OCI-LY7 (cell line): ENCODE data around the gene TMEM86B. TPM values are rescaled to one million over a fixed set of nuclear protein-coding genes. Genes with fewer than 3 reads are reported as not detected.

ENCODE experiments used
- BruUV-seq: library from RNA; stranded (reverse); fragments of 400-500 nt; replicated peaks from 2 replicates; lab custom pipeline; 2021; lab: Mats Ljungman, UMichigan
- CTCF ChIA-PET: fragments of 300-600 bp; sonication (Branson Sonifier 250); formaldehyde crosslinking; loops from one replicate; lab custom pipeline; 2022; ENCODE audit warnings: antibody characterized with exemption; ENCODE audit not compliant: unreplicated experiment; lab: Charles Lee
- POLR2A ChIA-PET: fragments of 300-600 bp; sonication (Branson Sonifier 250); formaldehyde crosslinking; loops from one replicate; lab custom pipeline; 2022; ENCODE audit warnings: antibody characterized with exemption; lab: Charles Lee
- DNase-seq: peaks from one replicate; pipeline ENCODE4 v3.0.0-alpha.2; 2015; ENCODE audit warnings: low spot score
- H2AFZ ChIP-seq: fragments of 200-600 bp; sonication (generic), shearing (Covaris generic); 2 replicates; pipeline ENCODE4 v1.6.1; 2014; ENCODE audit warnings: mild to moderate bottlenecking, antibody characterized with exemption, low read length, moderate library complexity
- H3K27ac ChIP-seq: fragments of 200-600 bp; sonication (generic); 2 replicates; pipeline ENCODE4 v1.5.1; 2014; ENCODE audit warnings: mixed run types, low read depth, mild to moderate bottlenecking, moderate library complexity, low read length, inconsistent platforms; ENCODE audit not compliant: poor library complexity, severe bottlenecking
- H3K36me3 ChIP-seq: fragments of 200-600 bp; sonication (generic); 2 replicates; pipeline ENCODE4 v1.6.1; 2014; ENCODE audit warnings: mild to moderate bottlenecking, antibody characterized with exemption, low read length, moderate library complexity, mixed read lengths; ENCODE audit not compliant: insufficient read depth
- H3K4me1 ChIP-seq: fragments of 200-600 bp; sonication (generic); 2 replicates; pipeline ENCODE4 v1.5.1; 2014; ENCODE audit warnings: mild to moderate bottlenecking, low read length; ENCODE audit not compliant: insufficient read depth, poor library complexity, severe bottlenecking
- H3K4me2 ChIP-seq: fragments of 200-600 bp; sonication (generic); 2 replicates; pipeline ENCODE4 v1.6.1; 2014; ENCODE audit warnings: mild to moderate bottlenecking, low read length
- H3K4me3 ChIP-seq: fragments of 200-600 bp; sonication (generic); 2 replicates; pipeline ENCODE4 v1.5.1; 2014; ENCODE audit warnings: mild to moderate bottlenecking, low read depth, low read length; ENCODE audit not compliant: poor library complexity, severe bottlenecking
- H3K79me2 ChIP-seq: fragments of 200-600 bp; sonication (generic); 2 replicates; pipeline ENCODE4 v1.6.1; 2016; ENCODE audit warnings: low read depth, mild to moderate bottlenecking, low read length, moderate library complexity, mixed read lengths; ENCODE audit not compliant: insufficient read depth
- H3K9me2 ChIP-seq: fragments of 200-600 bp; sonication (generic); 2 replicates; pipeline ENCODE4 v1.6.1; 2016; ENCODE audit warnings: mild to moderate bottlenecking, low read length, mixed read lengths; ENCODE audit not compliant: insufficient read depth
- H3K9me3 ChIP-seq: fragments of 200-600 bp; sonication (generic); 2 replicates; pipeline ENCODE4 v1.6.1; 2014; ENCODE audit warnings: mild to moderate bottlenecking, mixed run types, low read length, mixed read lengths
- H4K20me1 ChIP-seq: fragments of 200-600 bp; sonication (generic); 2 replicates; pipeline ENCODE4 v1.6.1; 2014; ENCODE audit warnings: mild to moderate bottlenecking, antibody characterized with exemption, low read length, moderate library complexity, mixed read lengths; ENCODE audit not compliant: insufficient read depth
- CTCF ChIP-seq: fragments of 200-600 bp; sonication (generic); conservative IDR thresholded peaks from 2 replicates; pipeline ENCODE4 v1.5.1; 2014; ENCODE audit warnings: mild to moderate bottlenecking, antibody characterized with exemption, low read length, moderate library complexity, mixed read lengths
- EZH2phosphoT487 ChIP-seq: fragments of 200-600 bp; sonication (generic); IDR thresholded peaks from 2 replicates; pipeline ENCODE4 v1.6.1; 2018; ENCODE audit warnings: low read depth, borderline replicate concordance, mild to moderate bottlenecking, mixed run types, antibody characterized with exemption, low read length, moderate library complexity, mixed read lengths
- intact Hi-C: fragments of 100-400 bp; cut with micrococcal nuclease; formaldehyde crosslinking; loops from one replicate; pipeline ENCODE4 v1.10.0; 2022; ENCODE audit not compliant: unreplicated experiment
- total RNA-seq, 2 experiments: library from RNA; depleted of rRNA in 1 of 2; stranded (reverse); fragments of >200 nt in 1 of 2; shearing (Covaris generic) in 1 of 2; gene quantifications; 2 replicates each; pipeline ENCODE4 v1.2.3, GENCODE V29; 2014 to 2022

TMEM86B gene
- total RNA-seq, 2 experiments from 2014 or later: 8.1 to 13.8 TPM

GRCh38 chr19:55231391-55232285 lies 3.1 kb upstream of the TMEM86B start:
- BruUV-seq: no TSS peak
- H3K36me3 ChIP-seq: peaks cover 97% of the 10 kb centered on the region
- H3K4me2 ChIP-seq: no peak overlapping the region
- H2AFZ ChIP-seq: no peak overlapping the region
- H3K4me3 ChIP-seq: no peak overlapping the region
- H3K79me2 ChIP-seq: peaks cover 9% of the 10 kb centered on the region; the same call in 1 of the 2 replicates
- no peak for DNase-seq
- TF ChIP-seq EZH2phosphoT487 (no peak), CTCF (no peak)
- peaks cover 5% of the 10 kb centered on the region; the same call in 1 of the 2 replicates for H4K20me1 ChIP-seq
- no peaks in the 10 kb centered on the region for H3K9me2 ChIP-seq
- no peaks in the 10 kb centered on the region for H3K4me1 ChIP-seq
- H3K9me3 ChIP-seq: no peaks in the 10 kb centered on the region
- ChIA-PET CTCF (no interaction called here), POLR2A (no interaction called here)
- no peak overlapping the region for H3K27ac ChIP-seq
- intact Hi-C loops: no loop called here

GRCh38 chr19:55230780-55231179 lies 2.2 kb upstream of the TMEM86B start:
- ChIA-PET POLR2A (no interaction called here), CTCF (no interaction called here)
- Histone ChIP-seq H3K4me1 (no peaks in the 10 kb centered on the region), H3K4me3 (no peak overlapping the region), H3K9me3 (no peaks in the 10 kb centered on the region), H3K79me2 (peaks cover 9% of the 10 kb centered on the region; the same call in 1 of the 2 replicates), H3K36me3 (peaks cover 97% of the 10 kb centered on the region), H3K9me2 (no peaks in the 10 kb centered on the region), H3K4me2 (no peak overlapping the region), H2AFZ (no peak overlapping the region), H4K20me1 (peaks cover 5% of the 10 kb centered on the region), H3K27ac (no peak overlapping the region)
- intact Hi-C loops: no loop called here
- DNase-seq: no peak
- BruUV-seq: no TSS peak
- no peak for TF ChIP-seq EZH2phosphoT487
- no peak for TF ChIP-seq CTCF

- Histone ChIP-seq H3K79me2 (peaks cover 9% of the 10 kb centered on the region; the same call in 1 of the 2 replicates), H2AFZ (no peak overlapping the region), H4K20me1 (peaks cover 5% of the 10 kb centered on the region), H3K9me3 (no peaks in the 10 kb centered on the region), H3K9me2 (no peaks in the 10 kb centered on the region), H3K4me3 (no peak overlapping the region), H3K27ac (no peak overlapping the region), H3K4me2 (no peak overlapping the region), H3K36me3 (peaks cover 99% of the 10 kb centered on the region), H3K4me1 (no peaks in the 10 kb centered on the region)
- intact Hi-C loops: no loop called here
- TF ChIP-seq CTCF (no peak), EZH2phosphoT487 (no peak)
- POLR2A ChIA-PET: interaction anchor here (0.6 kb wide), 1 partner anchor 183 kb away, joined by 3 read pairs; no protein-coding TSS in a partner anchor
- no TSS peak for BruUV-seq
- no peak for DNase-seq
- CTCF ChIA-PET: no interaction called here
Observed at GRCh38 chr19:55230329-55230728, 1.8 kb upstream of the TMEM86B start.
